ENCODE data around the gene CEP85. TPM values are rescaled to one million over a fixed set of nuclear protein-coding genes. Genes with fewer than 3 reads are reported as not detected.

CEP85 gene
- total RNA-seq, 1 experiment from 2014 or later, result 37.2 TPM

GRCh38 chr1:26293911-26294463, 60.0 kb downstream of the CEP85 start:
- no peaks in the 10 kb centered on the region for H4K20me1 ChIP-seq (ENCODE audit: insufficient read depth)
- no peak overlapping the region for H2AFZ ChIP-seq (ENCODE audit: low read depth, low read length, poor library complexity, severe bottlenecking)
- DNase-seq (ENCODE audit: low read depth, low spot score) (no peak), ATAC-seq (no peak)
- ChIA-PET POLR2A (no interaction called here), CTCF (interaction anchor here (2.5 kb wide), 1 partner anchor 9 kb away, joined by 12 read pairs; no protein-coding TSS in a partner anchor), RAD21 (ENCODE audit: low non-redundant PET in 1 of 2, low total read pairs in 2 of 2, uncharacterized antibody in 2 of 2, unreplicated experiment in 2 of 2) (no interaction called here)
- no peak overlapping the region for H3K27ac ChIP-seq (ENCODE audit: low read depth, low read length)
- no peaks in the 10 kb centered on the region for H3K9me2 ChIP-seq (ENCODE audit: insufficient read depth)
- H3K9me3 ChIP-seq (ENCODE audit: control insufficient read depth in 1 of 2, insufficient read depth in 1 of 2, low read depth in 1 of 2, low read length in 2 of 2), result no peaks in the 10 kb centered on the region
- no peaks in the 10 kb centered on the region for H3K79me2 ChIP-seq (ENCODE audit: insufficient read depth, low read length)
- no peak for TF ChIP-seq MAX (IDR thresholded peaks at IDR 0.05)
- TF ChIP-seq JUND (IDR thresholded peaks at IDR 0.05), result no peak
- TF ChIP-seq FOSL1 (IDR thresholded peaks at IDR 0.05; ENCODE audit: low read depth), result no peak
- no peak for TF ChIP-seq RAD21 (IDR thresholded peaks at IDR 0.05; ENCODE audit: low read depth)
- no peak for TF ChIP-seq SP1 (IDR thresholded peaks at IDR 0.05; ENCODE audit: low read depth)
- no peak for TF ChIP-seq REST (IDR thresholded peaks at IDR 0.05; ENCODE audit: low read depth)
- TF ChIP-seq ZNF274 (IDR thresholded peaks at IDR 0.05; ENCODE audit: low read depth, low read length), result no peak
- TF ChIP-seq ZFX (IDR thresholded peaks at IDR 0.05), result no peak
- no peak overlapping the region for H3K4me2 ChIP-seq (ENCODE audit: low read length)
- 0 out of 4 replicates have a peak, but pooled peaks cover 0 to 3% of the 10 kb centered on the region in 2 experiments for H3K36me3 ChIP-seq (ENCODE audit: control insufficient read depth in 1 of 2, insufficient read depth in 2 of 2, low read length in 2 of 2)
- no peak overlapping the region for H3K4me3 ChIP-seq (replicated peaks in 1 of 2; ENCODE audit: low read depth in 1 of 2, low read length in 2 of 2)
- no peaks in the 10 kb centered on the region for H3K27me3 ChIP-seq (ENCODE audit: insufficient read depth, low read length)
- BruUV-seq (replicated peaks), result no TSS peak
- H3K4me1 ChIP-seq (ENCODE audit: control insufficient read depth in 1 of 2, insufficient read depth in 2 of 2, low read length in 2 of 2), result peaks cover 0 to 4% of the 10 kb centered on the region in 2 experiments; a peak in 1 of 4 replicates
- no peak overlapping the region for H3K9ac ChIP-seq (ENCODE audit: low read length)
- intact Hi-C loops (cut with micrococcal nuclease), result no loop called here
